GM12891 (cell line): ENCODE data around the gene BICC1.
"Not testable (repeated sequence)": the region's sequence is repeated elsewhere in the genome, so short reads cannot be mapped to it uniquely, and the experiment has no call there.

Source experiments
- DNase-seq: peaks from one replicate; pipeline ENCODE4 v3.0.0; 2011; ENCODE audit warnings: low spot score; ENCODE audit not compliant: insufficient read length
- FAIRE-seq: peaks from 2 replicates; lab custom pipeline; 2011; peaks lifted over from hg19 to GRCh38; lab: Jason Lieb, UNC
- PAX5 ChIP-seq: IDR thresholded peaks from 2 replicates; pipeline ENCODE4 v1.6.1; 2011; ENCODE audit warnings: low read length, moderate library complexity, mild to moderate bottlenecking; ENCODE audit not compliant: insufficient read depth, severe bottlenecking
- POLR2A ChIP-seq: IDR thresholded peaks from 2 replicates; pipeline ENCODE4 v1.6.1; 2011; ENCODE audit warnings: low read depth, low read length, control low read depth
- POLR2AphosphoS5 ChIP-seq: IDR thresholded peaks from 2 replicates; pipeline ENCODE4 v1.6.1; 2011; ENCODE audit warnings: low read depth, low read length, control low read depth
- POU2F2 ChIP-seq: IDR thresholded peaks from 2 replicates; pipeline ENCODE4 v1.6.1; 2011; ENCODE audit warnings: low read depth, mild to moderate bottlenecking, control low read depth, low read length, moderate library complexity
- SPI1 ChIP-seq: IDR thresholded peaks from 2 replicates; pipeline ENCODE4 v1.6.1; 2011; ENCODE audit warnings: low read depth, low read length, control low read depth
- TAF1 ChIP-seq: IDR thresholded peaks from 2 replicates; pipeline ENCODE4 v1.6.1; 2011; ENCODE audit warnings: low read depth, low read length, control low read depth

Gene BICC1

GRCh38 chr10:58590152-58590840, 77.6 kb downstream of the BICC1 start:
- TF ChIP-seq PAX5 (no peak), TAF1 (no peak), POLR2AphosphoS5 (no peak), POU2F2 (no peak), SPI1 (no peak), POLR2A (no peak)
- FAIRE-seq, result no peak
- DNase-seq, result no peak

- no peak for TF ChIP-seq POU2F2
- DNase-seq (no peak), FAIRE-seq (no peak)
These were observed 78.3 kb downstream of the BICC1 start for GRCh38 chr10:58590924-58591323.

GRCh38 chr10:58593008-58593407, 80.3 kb downstream of the BICC1 start:
- no peak for DNase-seq
- TF ChIP-seq POLR2AphosphoS5 (no peak), TAF1 (no peak), SPI1 (no peak), PAX5 (no peak), POLR2A (no peak), POU2F2 (no peak)
- no peak for FAIRE-seq

- not testable (repeated sequence) for DNase-seq, FAIRE-seq
These were observed 84.5 kb downstream of the BICC1 start for GRCh38 chr10:58597211-58597610.

- no peak for FAIRE-seq
These were observed 87.4 kb downstream of the BICC1 start for GRCh38 chr10:58599927-58600553.

GRCh38 chr10:58608351-58608750, 95.7 kb downstream of the BICC1 start:
- FAIRE-seq, result no peak
- no peak for DNase-seq
- TF ChIP-seq POLR2A, result no peak
- TF ChIP-seq PAX5, result no peak
- no peak for TF ChIP-seq POU2F2
- TF ChIP-seq POLR2AphosphoS5, result no peak
- no peak for TF ChIP-seq SPI1
- TF ChIP-seq TAF1, result no peak

More at GRCh38 chr10:58599927-58600553, 87.4 kb downstream of the BICC1 start:
- TF ChIP-seq SPI1 (no peak), POLR2A (no peak), POU2F2 (no peak), PAX5 (no peak), TAF1 (no peak), POLR2AphosphoS5 (no peak)
- no peak for DNase-seq

- TF ChIP-seq SPI1, result no peak
- no peak for TF ChIP-seq PAX5
- TF ChIP-seq POLR2AphosphoS5, result no peak
- TF ChIP-seq POLR2A, result no peak
- no peak for TF ChIP-seq TAF1
- TF ChIP-seq POU2F2, result no peak
- DNase-seq (no peak), FAIRE-seq (no peak)
These were observed 96.3 kb downstream of the BICC1 start for GRCh38 chr10:58608826-58609531.

GRCh38 chr10:58609532-58610150, 97.0 kb downstream of the BICC1 start:
- TF ChIP-seq POU2F2 (no peak), POLR2AphosphoS5 (no peak), TAF1 (no peak), PAX5 (no peak), POLR2A (no peak), SPI1 (no peak)
- no peak for FAIRE-seq
- DNase-seq, result no peak

GRCh38 chr10:58615237-58615935, 102.7 kb downstream of the BICC1 start:
- TF ChIP-seq SPI1 (no peak), POLR2AphosphoS5 (no peak), POU2F2 (no peak), PAX5 (no peak), POLR2A (no peak), TAF1 (no peak)
- no peak for DNase-seq
- FAIRE-seq, result no peak
